SU-DHL-6 (cell line): ENCODE results near the gene RAX2.

Experiments used
- EZH2phosphoT487 ChIP-seq: fragments of 200-600 bp; sonication (generic), shearing (Covaris generic); conservative IDR thresholded peaks from 2 replicates; pipeline ENCODE4 v1.6.1; 2018; ENCODE audit warnings: mild to moderate bottlenecking, antibody characterized with exemption, low read length, moderate library complexity, mixed read lengths
- TF ChIP-seq, protein P1 (sequence below): fragments of 200-600 bp; sonication (generic); IDR thresholded peaks from one replicate; pipeline ENCODE4 v1.5.1; 2017; ENCODE audit warnings: antibody characterized with exemption, mild to moderate bottlenecking, low read length, moderate library complexity; ENCODE audit not compliant: insufficient read depth, poor library complexity, severe bottlenecking

- TF ChIP-seq, protein P1, sequence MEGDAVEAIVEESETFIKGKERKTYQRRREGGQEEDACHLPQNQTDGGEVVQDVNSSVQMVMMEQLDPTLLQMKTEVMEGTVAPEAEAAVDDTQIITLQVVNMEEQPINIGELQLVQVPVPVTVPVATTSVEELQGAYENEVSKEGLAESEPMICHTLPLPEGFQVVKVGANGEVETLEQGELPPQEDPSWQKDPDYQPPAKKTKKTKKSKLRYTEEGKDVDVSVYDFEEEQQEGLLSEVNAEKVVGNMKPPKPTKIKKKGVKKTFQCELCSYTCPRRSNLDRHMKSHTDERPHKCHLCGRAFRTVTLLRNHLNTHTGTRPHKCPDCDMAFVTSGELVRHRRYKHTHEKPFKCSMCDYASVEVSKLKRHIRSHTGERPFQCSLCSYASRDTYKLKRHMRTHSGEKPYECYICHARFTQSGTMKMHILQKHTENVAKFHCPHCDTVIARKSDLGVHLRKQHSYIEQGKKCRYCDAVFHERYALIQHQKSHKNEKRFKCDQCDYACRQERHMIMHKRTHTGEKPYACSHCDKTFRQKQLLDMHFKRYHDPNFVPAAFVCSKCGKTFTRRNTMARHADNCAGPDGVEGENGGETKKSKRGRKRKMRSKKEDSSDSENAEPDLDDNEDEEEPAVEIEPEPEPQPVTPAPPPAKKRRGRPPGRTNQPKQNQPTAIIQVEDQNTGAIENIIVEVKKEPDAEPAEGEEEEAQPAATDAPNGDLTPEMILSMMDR, result no peak
- no peak for TF ChIP-seq EZH2phosphoT487
Observed at GRCh38 chr19:3790941-3791340, 18.9 kb upstream of the RAX2 start.
